Progenitor cell of endocrine pancreas (in vitro differentiated cells): ENCODE results near the gene TMEM229B. TPM values are rescaled to one million over a fixed set of nuclear protein-coding genes. Genes with fewer than 3 reads are reported as not detected.

Experiments used
- DNase-seq: peaks from one replicate; pipeline ENCODE4 v3.0.0; 2021; ENCODE audit warnings: low spot score; ENCODE audit not compliant: unreplicated experiment
- H3K27ac Mint-ChIP-seq: 2 replicates; pipeline ENCODE4 v1.8.0; 2021; ENCODE audit warnings: mild to moderate bottlenecking, moderate library complexity, mixed read lengths
- H3K27me3 Mint-ChIP-seq: 2 replicates; pipeline ENCODE4 v1.8.0; 2021; ENCODE audit warnings: mixed read lengths
- H3K36me3 Mint-ChIP-seq: 2 replicates; pipeline ENCODE4 v1.8.0; 2022; ENCODE audit warnings: mixed read lengths; ENCODE audit not compliant: insufficient read depth
- H3K4me1 Mint-ChIP-seq: 2 replicates; pipeline ENCODE4 v1.8.0; 2021; ENCODE audit warnings: low read depth, mixed read lengths
- H3K4me3 Mint-ChIP-seq: 2 replicates; pipeline ENCODE4 v1.8.0; 2021; ENCODE audit warnings: low read depth, mild to moderate bottlenecking, moderate library complexity, mixed read lengths
- H3K9me3 Mint-ChIP-seq: 2 replicates; pipeline ENCODE4 v1.8.0; 2021; ENCODE audit warnings: low read depth, mixed read lengths
- CTCF ChIP-seq: fragments of 200-600 bp; sonication (generic); IDR thresholded peaks from one replicate; pipeline ENCODE4 v1.5.0; 2021; ENCODE audit warnings: antibody characterized with exemption, mild to moderate bottlenecking; ENCODE audit not compliant: unreplicated experiment
- long read RNA-seq: library from polyadenylated mRNA; unstranded; transcript quantifications from one replicate; pipeline ENCODE4 v2.0.0, GENCODE V29; 2020
- total RNA-seq: library from RNA; stranded (reverse); gene quantifications from 2 replicates; pipeline ENCODE4 v1.2.1, GENCODE V29; 2021

TMEM229B gene
- total RNA-seq: 1.7 and 1.8 TPM in 2 replicates
- long read RNA-seq: 0 reads

DNA sequence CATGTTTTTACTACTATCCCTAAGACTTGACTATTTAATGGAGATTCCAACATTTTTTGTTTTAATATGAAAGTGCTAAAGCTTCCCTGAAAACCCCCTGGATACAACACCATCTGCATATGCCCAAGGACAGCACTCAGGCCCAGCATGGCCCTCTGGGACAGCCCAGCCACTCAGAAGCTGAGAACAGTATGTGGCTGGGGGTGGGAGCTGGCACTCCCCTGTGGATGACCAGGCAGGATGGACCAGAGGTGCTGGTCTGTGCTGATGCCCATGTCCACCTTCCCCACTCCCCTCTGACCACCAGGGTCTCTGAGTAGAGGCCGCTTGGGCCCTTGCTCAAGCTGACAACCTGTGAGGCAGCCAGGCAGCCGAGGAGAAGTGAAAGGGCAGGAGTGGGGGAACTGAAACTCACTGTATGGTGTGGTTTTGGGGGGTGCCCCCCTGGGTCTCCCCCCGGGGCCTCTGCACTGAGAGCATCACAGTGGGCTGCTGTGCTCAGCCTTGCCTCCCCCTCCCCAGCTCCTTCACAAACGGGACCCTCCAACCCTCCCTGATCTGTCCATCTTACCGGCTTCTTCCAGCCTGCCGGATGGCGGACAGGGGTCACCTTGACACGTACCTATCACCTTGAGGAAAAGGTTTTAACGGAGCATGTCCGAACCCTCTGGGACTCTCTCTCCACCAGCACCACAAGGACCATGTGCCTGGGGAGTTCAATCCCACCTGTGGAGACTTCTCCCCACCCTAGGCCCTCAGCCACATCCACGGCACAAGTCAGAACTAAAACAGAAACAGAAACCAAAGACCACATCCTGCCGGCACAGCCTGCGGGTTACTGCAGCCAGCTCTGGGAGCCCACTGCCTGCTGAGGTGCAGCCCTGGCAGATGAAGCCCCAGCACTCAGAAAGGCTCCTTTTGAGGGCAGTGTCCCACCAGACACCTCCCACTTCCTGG is at the start of gene TMEM229B:
Gene TMEM229B, minus strand, starts transcription at position 785 of the 957 bp plus-strand sequence. CDS start 14,798 bp downstream, outside the sequence.
- no peak for TF ChIP-seq CTCF
- peaks cover 4% of the 10 kb centered on the region for H3K4me1 Mint-ChIP-seq
- peaks cover 3% of the 10 kb centered on the region for H3K36me3 Mint-ChIP-seq
- DNase-seq: no peak
- H3K27ac Mint-ChIP-seq: no peak within 1 kb of the TSS
- H3K27me3 Mint-ChIP-seq: no peaks in the 10 kb centered on the region
- no peak within 1 kb of the TSS for H3K4me3 Mint-ChIP-seq
- H3K9me3 Mint-ChIP-seq: peaks cover 5% of the 10 kb centered on the region

DNA sequence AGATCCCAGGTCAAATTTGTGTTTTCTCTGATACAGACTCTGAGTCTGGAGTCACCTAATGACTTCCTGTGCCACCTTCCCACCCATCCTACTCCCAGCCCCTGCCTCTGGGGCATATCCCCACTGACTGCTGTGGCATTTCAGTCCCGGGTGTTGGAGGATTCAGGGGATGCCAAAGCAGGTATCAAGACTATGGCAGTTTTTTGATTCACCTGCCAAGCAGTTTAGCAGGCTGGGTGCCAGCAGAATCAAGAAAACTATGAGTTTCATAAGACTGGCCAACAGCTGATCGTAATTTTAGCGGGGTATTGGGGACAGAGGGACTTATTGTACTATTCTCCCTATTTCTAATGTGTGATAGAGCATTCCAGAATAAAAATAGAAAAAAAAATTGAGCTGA is 49.2 kb upstream of the TMEM229B start:
- Mint-ChIP-seq H3K27me3 (no peaks in the 10 kb centered on the region), H3K4me1 (peaks cover 45% of the 10 kb centered on the region), H3K27ac (no peak overlapping the region), H3K36me3 (peaks cover 6% of the 10 kb centered on the region), H3K4me3 (no peak overlapping the region), H3K9me3 (no peaks in the 10 kb centered on the region)
- DNase-seq: no peak
- TF ChIP-seq CTCF: no peak

GRCh38 chr14:67536087-67536486 is 47.6 kb upstream of the TMEM229B start:
- Mint-ChIP-seq H3K36me3 (peaks cover 3% of the 10 kb centered on the region), H3K4me3 (no peak overlapping the region), H3K27me3 (no peaks in the 10 kb centered on the region), H3K27ac (no peak overlapping the region), H3K4me1 (peaks cover 31% of the 10 kb centered on the region), H3K9me3 (no peaks in the 10 kb centered on the region)
- TF ChIP-seq CTCF: no peak
- no peak for DNase-seq

- Mint-ChIP-seq H3K27ac (peak overlapping the region; percentile 95), H3K4me1 (peaks cover 21% of the 10 kb centered on the region), H3K36me3 (peaks cover 3% of the 10 kb centered on the region), H3K9me3 (no peaks in the 10 kb centered on the region), H3K4me3 (peak overlapping the region; percentile 94), H3K27me3 (no peaks in the 10 kb centered on the region)
- no peak for TF ChIP-seq CTCF
- no peak for DNase-seq
Observed at GRCh38 chr14:67533754-67534085, 45.2 kb upstream of the TMEM229B start.

- Mint-ChIP-seq H3K27ac (peak within 1 kb of the TSS; percentile 95), H3K36me3 (peaks cover 3% of the 10 kb centered on the region), H3K27me3 (no peaks in the 10 kb centered on the region), H3K4me1 (peaks cover 17% of the 10 kb centered on the region), H3K9me3 (no peaks in the 10 kb centered on the region), H3K4me3 (peak within 1 kb of the TSS; percentile 94)
- peak; percentile 61 for TF ChIP-seq CTCF
- DNase-seq: peak; percentile 76
Observed at GRCh38 chr14:67532998-67533753, 44.7 kb upstream of the TMEM229B start, which contains the start of gene PLEKHH1. TSS of gene PLEKHH1 (plus strand) at chr14:67533290. CDS start at chr14:67541868, 8,578 bp downstream.
